ENCODE measurements around the gene AREG.

GRCh38 chr4:74431113-74431826 lies 13.7 kb upstream of the AREG start:
- TF ChIP-seq, protein P1, sequence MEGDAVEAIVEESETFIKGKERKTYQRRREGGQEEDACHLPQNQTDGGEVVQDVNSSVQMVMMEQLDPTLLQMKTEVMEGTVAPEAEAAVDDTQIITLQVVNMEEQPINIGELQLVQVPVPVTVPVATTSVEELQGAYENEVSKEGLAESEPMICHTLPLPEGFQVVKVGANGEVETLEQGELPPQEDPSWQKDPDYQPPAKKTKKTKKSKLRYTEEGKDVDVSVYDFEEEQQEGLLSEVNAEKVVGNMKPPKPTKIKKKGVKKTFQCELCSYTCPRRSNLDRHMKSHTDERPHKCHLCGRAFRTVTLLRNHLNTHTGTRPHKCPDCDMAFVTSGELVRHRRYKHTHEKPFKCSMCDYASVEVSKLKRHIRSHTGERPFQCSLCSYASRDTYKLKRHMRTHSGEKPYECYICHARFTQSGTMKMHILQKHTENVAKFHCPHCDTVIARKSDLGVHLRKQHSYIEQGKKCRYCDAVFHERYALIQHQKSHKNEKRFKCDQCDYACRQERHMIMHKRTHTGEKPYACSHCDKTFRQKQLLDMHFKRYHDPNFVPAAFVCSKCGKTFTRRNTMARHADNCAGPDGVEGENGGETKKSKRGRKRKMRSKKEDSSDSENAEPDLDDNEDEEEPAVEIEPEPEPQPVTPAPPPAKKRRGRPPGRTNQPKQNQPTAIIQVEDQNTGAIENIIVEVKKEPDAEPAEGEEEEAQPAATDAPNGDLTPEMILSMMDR (IDR thresholded peaks at IDR 0.05; ENCODE audit: low read depth, low read length): no peak
- no peak for TF ChIP-seq POLR2A (IDR thresholded peaks at IDR 0.05; ENCODE audit: extremely low read depth, insufficient read length)
- TF ChIP-seq, protein P2, sequence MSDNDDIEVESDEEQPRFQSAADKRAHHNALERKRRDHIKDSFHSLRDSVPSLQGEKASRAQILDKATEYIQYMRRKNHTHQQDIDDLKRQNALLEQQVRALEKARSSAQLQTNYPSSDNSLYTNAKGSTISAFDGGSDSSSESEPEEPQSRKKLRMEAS (IDR thresholded peaks at IDR 0.05; ENCODE audit: low read depth, low read length): no peak

Measured in NB4 (cell line).